Measurements from ENCODE around the gene RSPH9.

- TF ChIP-seq POLR2A (IDR thresholded peaks at IDR 0.05) = no peak
- TF ChIP-seq CTCF (IDR thresholded peaks at IDR 0.05) = no peak
Measured at GRCh38 chr6:43695967-43696291, 51.1 kb downstream of the RSPH9 start.
